Prostate gland (tissue), 2 donors: ENCODE measurements around the gene RAI14. TPM values are rescaled to one million over a fixed set of nuclear protein-coding genes. Genes with fewer than 3 reads are reported as not detected.

ENCODE experiments used
- DNase-seq: peaks from one replicate; pipeline ENCODE4 v3.0.0-alpha.2; 2019; ENCODE audit warnings: low spot score
- H3K27ac ChIP-seq, 2 donors: fragments of 200-600 bp; sonication (generic); 2 replicates each; pipeline ENCODE4 v1.5.1; 2017 to 2019
- H3K27me3 ChIP-seq: fragments of 200-600 bp; sonication (generic); replicated peaks from 2 replicates; pipeline ENCODE4 v1.5.1; 2019; ENCODE audit not compliant: insufficient read depth
- H3K36me3 ChIP-seq, 2 donors: fragments of 200-600 bp; sonication (generic); 1 replicate in 1 of 2; 2 replicates in 1 of 2; pipeline versions ENCODE4 v1.5.1 to v1.8.1; 2017 to 2019
- H3K4me1 ChIP-seq: fragments of 200-600 bp; sonication (generic); replicated peaks from 2 replicates; pipeline ENCODE4 v1.5.1; 2019
- H3K4me3 ChIP-seq, 2 donors: fragments of 200-600 bp; sonication (generic); 2 replicates each; pipeline ENCODE4 v1.5.1; 2017 to 2019
- H3K9me3 ChIP-seq: fragments of 200-600 bp; sonication (generic); 2 replicates; pipeline ENCODE4 v1.5.1; 2017
- POLR2A ChIP-seq: fragments of 450-650 bp; IDR thresholded peaks from one replicate; pipeline ENCODE4 v1.6.1; 2016; ENCODE audit warnings: antibody characterized with exemption, mild to moderate bottlenecking
- POLR2AphosphoS5 ChIP-seq: sonication (generic); formaldehyde crosslinking; IDR thresholded peaks from one replicate; pipeline ENCODE4 v1.6.1; 2017; ENCODE audit warnings: antibody characterized with exemption
- intact Hi-C: fragments of 100-400 bp; cut with DNase I; formaldehyde crosslinking; loops from one replicate; pipeline ENCODE4 v1.14.2; 2022
- total RNA-seq, 2 donors: library from RNA; depleted of rRNA; stranded (reverse); fragments of >200 nt; gene quantifications; one replicate each; pipeline ENCODE4 v1.1.0, GENCODE V29; 2016
- TF ChIP-seq, protein P1 (sequence below), 4 experiments: fragments of 200-600 bp in 2 of 4; fragments of 450-650 bp in 2 of 4; sonication (generic) in 2 of 4; IDR thresholded peaks; 1 replicate in 3 of 4; 2 replicates in 1 of 4; pipeline ENCODE4 v1.5.1; 2016 to 2019; ENCODE audit warnings: antibody characterized with exemption in 4 of 4, mild to moderate bottlenecking in 2 of 4, moderate library complexity in 2 of 4

The RAI14 gene
- total RNA-seq, 2 donors from 2014 or later, result 9.6 to 23.7 TPM

DNA sequence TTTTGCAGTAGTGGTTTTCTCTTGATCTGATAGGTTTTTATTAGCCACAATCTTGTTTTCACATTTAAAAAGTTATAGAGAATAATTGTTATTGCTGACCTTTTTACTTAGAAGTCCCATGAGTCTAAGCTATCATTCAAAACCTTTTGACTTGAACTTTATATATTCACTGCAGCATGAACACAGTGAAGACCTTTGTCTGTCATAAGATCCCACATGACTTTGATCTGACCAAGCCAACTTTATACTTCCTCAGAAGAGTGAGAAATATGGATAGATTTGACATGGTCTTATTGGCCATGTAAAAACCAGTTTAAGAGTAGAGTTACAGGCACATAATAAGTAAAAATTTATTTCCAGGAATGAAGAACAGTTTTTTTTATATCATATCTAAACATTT is 225.1 kb downstream of the RAI14 start:
- TF ChIP-seq POLR2AphosphoS5, result no peak
- TF ChIP-seq, protein P1, sequence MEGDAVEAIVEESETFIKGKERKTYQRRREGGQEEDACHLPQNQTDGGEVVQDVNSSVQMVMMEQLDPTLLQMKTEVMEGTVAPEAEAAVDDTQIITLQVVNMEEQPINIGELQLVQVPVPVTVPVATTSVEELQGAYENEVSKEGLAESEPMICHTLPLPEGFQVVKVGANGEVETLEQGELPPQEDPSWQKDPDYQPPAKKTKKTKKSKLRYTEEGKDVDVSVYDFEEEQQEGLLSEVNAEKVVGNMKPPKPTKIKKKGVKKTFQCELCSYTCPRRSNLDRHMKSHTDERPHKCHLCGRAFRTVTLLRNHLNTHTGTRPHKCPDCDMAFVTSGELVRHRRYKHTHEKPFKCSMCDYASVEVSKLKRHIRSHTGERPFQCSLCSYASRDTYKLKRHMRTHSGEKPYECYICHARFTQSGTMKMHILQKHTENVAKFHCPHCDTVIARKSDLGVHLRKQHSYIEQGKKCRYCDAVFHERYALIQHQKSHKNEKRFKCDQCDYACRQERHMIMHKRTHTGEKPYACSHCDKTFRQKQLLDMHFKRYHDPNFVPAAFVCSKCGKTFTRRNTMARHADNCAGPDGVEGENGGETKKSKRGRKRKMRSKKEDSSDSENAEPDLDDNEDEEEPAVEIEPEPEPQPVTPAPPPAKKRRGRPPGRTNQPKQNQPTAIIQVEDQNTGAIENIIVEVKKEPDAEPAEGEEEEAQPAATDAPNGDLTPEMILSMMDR (IDR thresholded peaks at IDR 0.05), result no peak
- no peak for TF ChIP-seq POLR2A
- H3K9me3 ChIP-seq, result no peaks in the 10 kb centered on the region
- no peaks in the 10 kb centered on the region for H3K4me1 ChIP-seq
- H3K27me3 ChIP-seq, result no peaks in the 10 kb centered on the region
- H3K36me3 ChIP-seq, result no peaks in the 10 kb centered on the region
- DNase-seq, result no peak
- intact Hi-C loops, result no loop called here
- H3K27ac ChIP-seq, result no peak overlapping the region
- no peak overlapping the region for H3K4me3 ChIP-seq

Other genes with a start within 250 kb of the RAI14 start
- gene TTC23L, start 182.8 kb downstream of the RAI14 start, total RNA-seq, result 1 to 10 TPM; 2.4 to 2.7 TPM